Loucy (cell line): ENCODE results near the gene TUBA8.

ENCODE experiments used
- H2AFZ ChIP-seq: fragments of 200-600 bp; sonication (generic); 2 replicates; pipeline ENCODE4 v1.6.0; 2016; ENCODE audit warnings: antibody characterized with exemption, mild to moderate bottlenecking, low read length, moderate library complexity
- H3F3A ChIP-seq: fragments of 200-600 bp; 2 replicates; pipeline ENCODE4 v1.6.0; 2016; ENCODE audit warnings: antibody characterized with exemption, low read depth, mild to moderate bottlenecking
- H3K27me3 ChIP-seq: fragments of 200-600 bp; sonication (generic); 2 replicates; pipeline ENCODE4 v1.6.1; 2014; ENCODE audit warnings: low read length, mild to moderate bottlenecking; ENCODE audit not compliant: insufficient read depth, poor library complexity, severe bottlenecking
- H3K36me3 ChIP-seq: fragments of 200-600 bp; sonication (generic); 2 replicates; pipeline ENCODE4 v1.6.1; 2016; ENCODE audit warnings: low read length; ENCODE audit not compliant: insufficient read depth
- H3K4me1 ChIP-seq: fragments of 200-600 bp; sonication (generic); 2 replicates; pipeline ENCODE4 v1.5.1; 2014; ENCODE audit warnings: low read length, mild to moderate bottlenecking; ENCODE audit not compliant: insufficient read depth, poor library complexity, severe bottlenecking
- H3K4me2 ChIP-seq: fragments of 200-600 bp; sonication (generic); 2 replicates; pipeline ENCODE4 v1.6.0; 2014; ENCODE audit warnings: antibody characterized with exemption, low read length, low read depth, mild to moderate bottlenecking; ENCODE audit not compliant: poor library complexity, severe bottlenecking
- H3K4me3 ChIP-seq: fragments of 200-600 bp; sonication (generic); 2 replicates; pipeline ENCODE4 v1.5.1; 2014; ENCODE audit warnings: low read length, mild to moderate bottlenecking, mixed read lengths; ENCODE audit not compliant: poor library complexity, severe bottlenecking
- H3K79me2 ChIP-seq: fragments of 200-600 bp; sonication (generic); 2 replicates; pipeline ENCODE4 v1.6.1; 2014; ENCODE audit warnings: low read length; ENCODE audit not compliant: insufficient read depth
- H3K9ac ChIP-seq: fragments of 200-600 bp; sonication (generic); 2 replicates; pipeline ENCODE4 v1.6.0; 2014; ENCODE audit warnings: mild to moderate bottlenecking, low read depth, low read length, moderate library complexity; ENCODE audit not compliant: poor library complexity, severe bottlenecking
- H3K9me2 ChIP-seq: fragments of 200-600 bp; sonication (generic); replicated peaks from 2 replicates; pipeline ENCODE4 v1.6.1; 2016; ENCODE audit warnings: low read depth, low read length, mixed read lengths
- H3K9me3 ChIP-seq: fragments of 200-600 bp; sonication (generic); 2 replicates; pipeline ENCODE4 v1.6.1; 2014; ENCODE audit warnings: mild to moderate bottlenecking, antibody characterized with exemption, low read length, low read depth; ENCODE audit not compliant: insufficient read depth
- H4K20me1 ChIP-seq: fragments of 200-600 bp; sonication (generic); 2 replicates; pipeline ENCODE4 v1.6.0; 2014; ENCODE audit warnings: antibody characterized with exemption, low read length, mild to moderate bottlenecking; ENCODE audit not compliant: insufficient read depth, poor library complexity, severe bottlenecking
- CTCF ChIP-seq: fragments of 200-600 bp; sonication (generic); conservative IDR thresholded peaks from 2 replicates; pipeline ENCODE4 v1.5.1; 2014; ENCODE audit warnings: mild to moderate bottlenecking, antibody characterized with exemption, low read length
- EZH2phosphoT487 ChIP-seq: fragments of 200-600 bp; IDR thresholded peaks from 2 replicates; pipeline ENCODE4 v1.6.1; 2018; ENCODE audit warnings: antibody characterized with exemption, mild to moderate bottlenecking, moderate library complexity, borderline replicate concordance

Gene TUBA8

GRCh38 chr22:18095101-18095805 is 15.4 kb upstream of the TUBA8 start:
- H4K20me1 ChIP-seq, result no peaks in the 10 kb centered on the region
- H2AFZ ChIP-seq, result no peak overlapping the region
- H3K4me3 ChIP-seq, result no peak overlapping the region
- no peak overlapping the region for H3K9ac ChIP-seq
- H3K36me3 ChIP-seq, result peaks cover 16% of the 10 kb centered on the region; the same call in 1 of the 2 replicates
- H3K4me1 ChIP-seq, result no peaks in the 10 kb centered on the region
- H3K79me2 ChIP-seq, result no peaks in the 10 kb centered on the region
- H3F3A ChIP-seq, result no peaks in the 10 kb centered on the region
- no peaks in the 10 kb centered on the region for H3K9me2 ChIP-seq
- H3K9me3 ChIP-seq, result no peaks in the 10 kb centered on the region
- H3K27me3 ChIP-seq, result no peaks in the 10 kb centered on the region
- no peak overlapping the region for H3K4me2 ChIP-seq
- TF ChIP-seq EZH2phosphoT487 (no peak), CTCF (no peak)

GRCh38 chr22:18096823-18097222 is 13.8 kb upstream of the TUBA8 start:
- Histone ChIP-seq H3K9ac (no peak overlapping the region), H3K9me3 (no peaks in the 10 kb centered on the region), H3F3A (no peaks in the 10 kb centered on the region), H3K9me2 (no peaks in the 10 kb centered on the region), H3K36me3 (peaks cover 3% of the 10 kb centered on the region; the same call in 1 of the 2 replicates), H3K27me3 (no peaks in the 10 kb centered on the region), H3K4me2 (no peak overlapping the region), H3K4me1 (no peaks in the 10 kb centered on the region), H3K4me3 (no peak overlapping the region), H4K20me1 (no peaks in the 10 kb centered on the region), H3K79me2 (no peaks in the 10 kb centered on the region), H2AFZ (no peak overlapping the region)
- no peak for TF ChIP-seq CTCF
- TF ChIP-seq EZH2phosphoT487, result no peak

GRCh38 chr22:18100781-18101180 is 9.8 kb upstream of the TUBA8 start:
- TF ChIP-seq CTCF, result no peak
- no peak for TF ChIP-seq EZH2phosphoT487
- H3K9me2 ChIP-seq, result no peaks in the 10 kb centered on the region

More at GRCh38 chr22:18100781-18101180, 9.8 kb upstream of the TUBA8 start:
- no peak overlapping the region for H3K4me2 ChIP-seq
- H3F3A ChIP-seq, result no peaks in the 10 kb centered on the region
- no peak overlapping the region for H3K4me3 ChIP-seq
- no peaks in the 10 kb centered on the region for H3K79me2 ChIP-seq
- no peaks in the 10 kb centered on the region for H3K27me3 ChIP-seq
- H3K36me3 ChIP-seq, result no peaks in the 10 kb centered on the region
- H3K9ac ChIP-seq, result no peak overlapping the region
- H4K20me1 ChIP-seq, result no peaks in the 10 kb centered on the region
- H2AFZ ChIP-seq, result no peak overlapping the region
- H3K4me1 ChIP-seq, result peaks cover 6% of the 10 kb centered on the region
- H3K9me3 ChIP-seq, result no peaks in the 10 kb centered on the region
